ENCODE results near the gene DNAJC30.

Gene DNAJC30

GRCh38 chr7:73647725-73648592 is 35.3 kb downstream of the DNAJC30 start:
- peak; percentile 22 for DNase-seq (ENCODE audit: low spot score)

- no peak for DNase-seq (ENCODE audit: low spot score)
Measured at GRCh38 chr7:73646785-73647724, 36.2 kb downstream of the DNAJC30 start.

GRCh38 chr7:73645643-73646174 is 37.5 kb downstream of the DNAJC30 start:
- DNase-seq (ENCODE audit: low spot score): no peak

- no peak for DNase-seq (ENCODE audit: low spot score)
Measured at GRCh38 chr7:73644688-73645286, 38.5 kb downstream of the DNAJC30 start.

- DNase-seq (ENCODE audit: low spot score): no peak
Measured at GRCh38 chr7:73642834-73643233, 40.4 kb downstream of the DNAJC30 start.

GRCh38 chr7:73638911-73639310 is 44.3 kb downstream of the DNAJC30 start:
- no peak for DNase-seq (ENCODE audit: low spot score)

GRCh38 chr7:73635428-73636200 is 47.6 kb downstream of the DNAJC30 start:
- no peak for DNase-seq (ENCODE audit: low spot score)

- no peak for DNase-seq (ENCODE audit: low spot score)
Measured at GRCh38 chr7:73633844-73634243, 49.4 kb downstream of the DNAJC30 start.

- DNase-seq (ENCODE audit: low spot score): no peak
Measured at GRCh38 chr7:73633323-73633722, 49.9 kb downstream of the DNAJC30 start.

- DNase-seq (ENCODE audit: low spot score): no peak
Measured at GRCh38 chr7:73631558-73631957, 51.7 kb downstream of the DNAJC30 start.

Measured in CD4-positive, alpha-beta T cell treated with Interleukin-2 at 100 ng/mL for 4 hours (primary cell).